Activated T-cell treated with anti-CD3 and anti-CD28 coated beads for 48 hours (primary cell): ENCODE data around the gene EHD1.

ENCODE experiments used
- DNase-seq: peaks from one replicate; pipeline ENCODE4 v3.0.0-alpha.2; 2020; ENCODE audit warnings: low read depth

Gene EHD1

GRCh38 chr11:64878494-64879243 is at the start of gene EHD1:
Gene EHD1 (minus strand): TSS chr11:64878621. CDS start chr11:64878464, 157 bp downstream.
- peak; percentile 100 for DNase-seq

DNA sequence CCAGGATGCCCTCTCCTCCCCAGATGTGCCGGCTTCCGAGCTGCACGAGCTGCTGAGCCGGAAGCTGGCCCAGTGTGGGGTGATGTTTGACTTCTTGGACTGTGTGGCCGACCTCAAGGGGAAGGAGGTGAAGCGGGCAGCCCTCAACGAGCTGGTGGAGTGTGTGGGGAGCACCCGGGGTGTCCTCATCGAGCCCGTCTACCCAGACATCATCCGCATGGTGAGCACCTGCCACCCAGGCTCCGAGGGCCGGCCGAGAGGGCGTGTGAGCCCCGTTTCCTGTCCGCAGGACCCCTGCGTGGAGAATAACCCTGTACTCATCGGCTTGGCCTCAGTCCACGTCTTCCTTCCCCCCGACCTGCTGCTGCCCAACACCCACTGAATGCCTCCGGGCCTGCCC is 48.3 kb upstream of the EHD1 start:
- no peak for DNase-seq

DNA sequence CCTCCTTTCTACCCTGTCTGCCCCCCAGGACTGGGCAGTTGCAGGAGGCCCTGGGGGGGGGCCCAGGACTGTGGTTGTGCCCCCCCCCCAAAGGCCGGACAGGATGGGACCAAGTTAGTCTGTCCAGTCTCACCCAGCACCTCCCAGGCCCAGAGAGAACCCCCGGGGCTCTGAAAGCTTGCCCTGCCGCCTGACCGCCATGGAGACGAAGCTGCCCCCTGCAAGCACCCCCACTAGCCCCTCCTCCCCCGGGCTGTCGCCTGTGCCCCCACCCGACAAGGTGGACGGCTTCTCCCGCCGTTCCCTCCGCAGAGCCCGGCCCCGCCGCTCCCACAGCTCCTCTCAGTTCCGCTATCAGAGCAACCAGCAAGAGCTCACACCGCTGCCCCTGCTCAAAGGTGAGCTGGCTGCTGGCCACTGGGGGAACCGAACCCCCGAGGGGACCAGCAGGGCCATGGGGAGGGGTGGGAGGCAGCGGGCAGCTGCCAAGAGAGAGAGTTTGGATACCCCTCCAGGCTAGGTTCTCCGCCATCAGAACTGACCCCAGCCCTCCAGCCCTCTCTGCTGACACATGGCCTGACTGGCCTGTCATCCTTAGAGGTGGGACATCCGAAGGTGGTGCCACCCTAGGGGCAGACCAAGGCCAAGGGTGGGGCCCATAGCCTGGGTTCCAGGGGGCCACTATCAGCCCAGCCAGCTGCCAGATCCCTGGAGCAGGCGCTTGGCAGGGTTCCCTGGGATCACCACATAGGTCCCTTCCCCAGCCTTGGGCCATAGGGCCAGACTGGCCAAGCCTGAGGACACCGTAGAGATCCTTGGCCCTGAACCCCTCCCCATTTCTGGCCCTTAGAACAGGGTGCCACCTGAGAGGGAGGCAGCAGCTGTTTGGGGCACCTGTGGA is 47.4 kb upstream of the EHD1 start:
- no peak for DNase-seq

- DNase-seq, result no peak
These were observed 46.5 kb upstream of the EHD1 start for GRCh38 chr11:64924910-64925284.

- peak; percentile 83 for DNase-seq
These were observed 45.8 kb upstream of the EHD1 start, which contains the start of gene PPP2R5B for GRCh38 chr11:64923944-64924909. Gene PPP2R5B (plus strand): TSS chr11:64924689. CDS start chr11:64925735, 1,046 bp downstream.

GRCh38 chr11:64923151-64923661 is 44.8 kb upstream of the EHD1 start:
- DNase-seq, result no peak

GRCh38 chr11:64921384-64921783 is 43.0 kb upstream of the EHD1 start:
- DNase-seq, result no peak

DNA sequence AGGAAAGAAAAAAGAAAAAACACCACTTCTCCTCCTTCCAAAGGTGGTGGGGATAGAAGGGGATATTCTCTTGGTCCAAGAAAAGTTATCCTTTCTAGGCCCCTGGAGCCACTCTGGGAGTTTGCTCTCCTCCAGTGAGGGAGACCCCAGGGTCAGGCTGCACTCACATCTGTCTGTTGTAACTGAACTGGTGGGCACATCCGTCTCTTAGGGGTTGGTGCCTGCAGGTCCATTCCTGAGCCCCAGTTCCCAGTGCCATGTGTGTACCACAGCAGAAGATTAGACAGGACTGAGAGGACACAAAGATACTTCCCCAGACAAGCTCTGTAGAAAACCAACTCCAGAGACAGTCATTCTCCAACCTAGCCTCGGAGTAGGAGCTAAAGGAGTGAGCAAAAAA is 41.7 kb upstream of the EHD1 start:
- no peak for DNase-seq

- no peak for DNase-seq
These were observed 41.2 kb upstream of the EHD1 start for GRCh38 chr11:64919627-64920026.

- no peak for DNase-seq
These were observed 39.6 kb upstream of the EHD1 start for GRCh38 chr11:64918017-64918416.

DNA sequence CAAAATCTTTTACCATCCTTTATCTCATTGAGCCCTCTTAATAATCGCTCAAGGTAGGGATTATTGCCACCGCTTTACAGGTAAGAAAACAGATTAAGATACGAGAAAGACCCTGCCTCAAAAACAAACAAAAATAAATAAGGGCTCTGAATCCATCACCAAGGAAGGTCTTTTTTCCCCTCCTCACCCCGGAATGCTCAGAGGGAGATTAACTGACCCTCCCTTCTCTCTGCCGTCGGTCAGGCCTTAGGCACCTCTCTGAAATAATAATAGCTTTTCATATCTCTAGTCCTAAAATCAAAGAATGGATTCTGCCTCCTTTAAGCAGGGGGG is 39.2 kb upstream of the EHD1 start:
- no peak for DNase-seq

DNA sequence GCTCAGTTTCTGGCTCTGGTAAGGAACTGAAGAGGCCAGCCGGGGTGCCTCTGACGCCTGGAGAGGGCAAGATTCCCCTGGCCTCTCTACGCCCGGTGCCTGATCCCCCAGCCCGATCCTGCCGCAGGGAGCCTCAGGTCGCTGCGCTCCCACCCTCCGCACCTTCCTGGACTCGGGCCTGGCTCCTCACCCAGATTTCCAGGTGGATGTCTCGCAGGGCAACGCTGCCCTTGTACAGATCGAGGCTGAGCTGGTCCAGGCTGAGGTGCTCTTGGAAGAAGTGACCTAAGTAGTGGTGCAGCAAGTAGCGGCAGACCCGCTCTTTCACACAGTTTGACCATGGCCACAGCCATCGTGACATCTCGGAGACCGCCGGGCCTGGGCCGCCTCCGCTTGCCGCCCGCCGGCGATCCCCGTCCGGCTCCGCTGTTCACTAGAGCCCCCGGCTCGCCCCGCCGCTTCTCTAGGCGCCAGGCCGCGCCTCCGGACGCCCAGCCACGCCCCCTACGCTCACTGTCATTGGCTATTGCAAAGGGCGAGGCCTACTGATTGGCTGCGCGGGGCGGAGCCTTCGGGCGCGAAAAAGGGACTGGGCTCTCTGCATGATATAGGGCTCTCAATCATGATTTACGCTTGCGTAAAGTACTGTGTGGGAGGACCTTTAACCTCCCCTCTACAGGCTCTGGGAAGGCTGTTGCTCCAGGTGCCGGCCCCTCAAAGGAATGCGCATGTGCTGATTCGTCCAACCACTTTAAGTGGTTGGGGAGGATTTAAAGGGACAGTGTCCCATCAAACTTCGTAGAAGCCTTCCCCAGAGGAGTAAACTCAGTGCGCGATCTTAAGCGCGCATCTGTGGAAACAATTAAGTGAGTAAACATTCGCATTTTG is 38.6 kb upstream of the EHD1 start, which contains the start of gene ATG2A:
Gene ATG2A, minus strand, starts transcription at position 435 of the 888 bp plus-strand sequence. Its CDS starts 74 bp downstream, at position 361.
- peak; percentile 98 for DNase-seq

DNA sequence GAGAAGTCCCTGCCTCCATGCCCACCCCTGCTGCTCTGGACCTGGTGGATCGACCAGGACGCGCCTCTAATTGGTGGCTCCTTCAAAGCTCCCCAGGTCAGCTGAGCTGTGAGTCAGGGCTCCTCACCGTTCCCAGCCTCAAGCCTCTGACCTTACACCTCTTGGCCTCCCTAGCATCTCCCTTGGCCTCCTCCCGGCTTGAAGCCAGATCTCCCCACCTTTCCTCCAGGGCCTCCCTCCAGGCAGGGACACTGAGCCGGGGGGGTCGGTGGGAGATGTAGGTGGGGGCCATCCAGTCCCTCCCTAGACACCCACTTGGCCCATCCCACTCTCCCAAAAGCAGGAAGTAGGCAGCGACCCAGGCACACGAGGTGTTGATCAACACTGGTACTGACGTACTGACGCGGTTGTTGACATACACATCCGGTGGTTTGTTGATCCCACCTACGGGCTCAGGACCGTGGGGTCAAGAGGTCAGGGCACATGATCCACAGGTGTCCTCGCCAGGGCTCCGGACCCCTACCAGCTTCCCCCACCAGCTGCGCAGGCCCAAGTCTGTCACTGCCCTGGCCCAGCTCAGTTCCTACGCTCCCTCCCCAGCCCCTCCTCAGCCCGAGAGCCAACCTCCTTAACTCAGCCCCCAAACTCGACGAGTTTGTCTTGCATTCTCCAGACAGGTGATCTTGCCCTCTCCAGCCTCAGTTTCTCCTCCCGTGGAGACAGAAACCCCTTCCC is 37.8 kb upstream of the EHD1 start:
- no peak for DNase-seq

DNA sequence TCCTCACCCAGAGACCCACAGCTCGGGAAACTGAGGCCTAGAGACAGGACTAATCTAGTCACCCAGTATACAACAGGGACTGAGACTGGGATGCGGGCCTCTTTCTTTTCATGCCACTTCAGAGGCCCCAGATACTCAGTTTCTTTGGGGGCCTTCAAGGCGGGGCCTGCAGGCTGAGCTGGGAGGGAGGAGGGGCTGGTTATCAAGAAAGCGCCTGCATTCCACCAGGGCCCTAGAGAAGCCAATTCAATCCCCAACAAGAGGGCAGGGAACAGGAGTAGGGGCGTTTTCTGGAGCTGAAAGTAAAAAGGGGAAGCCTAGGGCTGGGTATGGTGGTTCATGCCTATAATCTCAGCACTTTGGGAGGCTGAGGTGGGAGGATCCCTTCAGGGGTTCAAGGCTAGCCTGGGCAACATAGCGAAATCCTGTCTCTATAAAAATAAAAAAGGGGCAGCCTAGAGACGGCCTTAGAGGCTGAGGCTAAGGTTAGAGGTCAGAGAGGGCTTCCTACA is 37.0 kb upstream of the EHD1 start:
- DNase-seq, result no peak

GRCh38 chr11:64914123-64914522 is 35.7 kb upstream of the EHD1 start:
- no peak for DNase-seq

- DNase-seq, result no peak
These were observed 34.8 kb upstream of the EHD1 start for GRCh38 chr11:64913171-64913727.

DNA sequence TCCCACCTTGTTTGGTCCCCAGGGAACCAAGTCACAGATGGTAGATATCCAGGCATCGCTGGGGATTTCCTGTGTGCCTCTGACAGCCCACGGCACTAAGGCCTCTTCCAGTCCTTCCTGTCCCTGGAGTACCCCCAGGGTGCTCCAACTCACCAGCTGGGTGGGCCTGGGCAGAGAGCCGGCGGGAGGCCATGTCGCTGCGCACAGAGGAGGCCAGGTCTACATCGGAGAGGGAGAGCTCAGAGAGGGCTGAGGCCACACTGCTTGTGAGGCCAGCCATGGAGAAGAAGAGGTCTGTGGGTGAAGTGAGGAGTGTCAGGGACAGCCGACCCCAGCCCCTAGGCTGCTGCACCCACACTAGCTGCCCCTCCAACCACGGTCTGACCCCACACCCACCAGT is 33.3 kb upstream of the EHD1 start:
- no peak for DNase-seq

DNA sequence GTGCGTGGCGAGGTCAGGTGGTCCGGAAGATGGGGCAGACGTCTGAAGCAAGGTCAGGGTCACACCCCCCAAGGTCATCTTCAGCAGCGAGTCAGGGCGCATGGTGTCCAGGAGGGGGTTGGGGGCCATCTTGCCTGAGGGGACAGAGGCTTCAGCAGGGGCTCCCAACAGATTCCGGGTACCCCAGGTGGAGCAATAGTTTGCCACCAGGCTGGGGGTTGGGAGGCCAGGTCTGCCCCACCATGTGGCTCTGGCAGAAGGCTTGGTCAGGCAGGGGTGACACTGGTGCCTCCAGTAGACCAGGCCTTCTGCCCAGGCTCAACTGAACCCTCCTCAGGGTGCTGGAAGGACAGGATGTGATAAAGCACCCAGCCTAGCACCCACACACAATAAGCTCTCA is 32.7 kb upstream of the EHD1 start:
- no peak for DNase-seq

DNA sequence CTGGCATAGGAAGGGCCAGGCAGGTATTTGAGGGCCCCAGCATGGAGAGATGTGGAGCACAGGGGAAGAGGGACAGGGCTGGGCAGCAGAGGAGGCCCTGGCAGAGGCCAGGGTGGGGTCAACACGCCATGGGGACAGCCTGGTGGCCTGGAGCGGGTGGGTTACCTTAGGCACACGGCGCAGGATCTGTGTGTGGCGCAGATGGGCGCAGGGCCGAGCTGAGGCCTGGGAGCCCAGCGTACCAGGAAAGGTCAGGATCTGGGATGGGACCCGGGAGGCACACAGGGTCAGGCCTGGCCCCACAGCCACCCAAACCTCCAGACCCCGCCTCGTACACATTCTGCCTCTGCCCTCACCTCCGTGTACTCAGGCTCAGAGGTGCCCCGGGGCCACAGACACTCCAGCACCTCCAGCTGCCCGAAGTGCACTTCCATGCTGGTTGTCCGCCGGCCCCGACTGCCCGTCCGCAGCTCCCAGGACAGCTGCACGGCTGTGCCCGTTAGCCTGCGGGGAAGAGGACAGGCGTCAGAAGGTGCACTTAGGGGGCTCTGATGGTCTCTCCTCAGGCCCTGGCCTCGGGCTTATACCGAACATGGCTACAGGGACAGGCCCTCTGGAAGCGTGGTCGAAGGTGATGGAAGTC is 32.2 kb upstream of the EHD1 start:
- DNase-seq, result no peak
